Activated CD4-positive, alpha-beta T cell treated with anti-CD3 and anti-CD28 coated beads, Interleukin-2, amount 50 U/mL, for 48 hours (primary cell): ENCODE measurements around the gene TOMM6.
A peak's percentile ranks its signal among the peaks of the same experiment; 100 is the strongest.
"Not testable (repeated sequence)": the region's sequence is repeated elsewhere in the genome, so short reads cannot be mapped to it uniquely, and the experiment has no call there.

Experiments used
- DNase-seq, 2 experiments: peaks; one replicate each; pipeline ENCODE4 v3.0.0-alpha.2; 2020

TOMM6 gene

DNA sequence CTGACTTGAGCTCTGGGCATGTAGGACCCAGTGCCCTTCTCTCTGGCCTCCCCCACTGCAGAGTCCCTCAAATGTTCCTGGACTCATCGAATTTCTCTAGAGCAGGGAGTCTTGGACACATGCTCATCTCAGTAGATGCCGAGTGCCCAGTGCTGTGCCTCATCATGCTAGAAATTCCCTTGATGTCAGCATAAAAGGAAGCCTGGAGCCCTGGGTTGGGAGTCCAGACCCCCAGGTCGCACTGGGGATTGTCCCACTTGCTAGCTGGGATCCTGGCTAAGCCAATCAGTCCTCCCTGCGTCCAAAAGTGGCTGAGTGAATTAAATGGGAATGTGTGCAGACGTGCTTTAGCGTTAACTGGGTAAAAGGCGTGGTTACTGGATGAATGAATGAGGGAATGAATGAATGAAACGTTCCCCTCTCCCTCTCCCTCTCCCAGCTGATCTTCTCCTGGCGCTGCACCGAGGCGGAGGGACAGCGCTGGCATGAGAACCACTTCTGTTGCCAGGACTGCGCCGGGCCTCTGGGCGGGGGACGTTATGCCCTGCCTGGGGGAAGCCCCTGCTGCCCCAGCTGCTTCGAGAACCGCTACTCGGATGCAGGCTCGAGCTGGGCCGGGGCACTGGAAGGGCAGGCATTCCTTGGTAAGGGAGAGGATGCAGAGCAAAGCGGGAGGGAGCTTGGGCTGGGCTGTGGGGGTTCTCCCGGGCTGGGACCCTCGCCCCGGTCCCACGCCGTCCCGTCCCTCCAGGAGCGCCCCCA lies 1.6 kb upstream of the TOMM6 start:
- peak in 1 of 2 experiments; percentile 25 for DNase-seq

DNA sequence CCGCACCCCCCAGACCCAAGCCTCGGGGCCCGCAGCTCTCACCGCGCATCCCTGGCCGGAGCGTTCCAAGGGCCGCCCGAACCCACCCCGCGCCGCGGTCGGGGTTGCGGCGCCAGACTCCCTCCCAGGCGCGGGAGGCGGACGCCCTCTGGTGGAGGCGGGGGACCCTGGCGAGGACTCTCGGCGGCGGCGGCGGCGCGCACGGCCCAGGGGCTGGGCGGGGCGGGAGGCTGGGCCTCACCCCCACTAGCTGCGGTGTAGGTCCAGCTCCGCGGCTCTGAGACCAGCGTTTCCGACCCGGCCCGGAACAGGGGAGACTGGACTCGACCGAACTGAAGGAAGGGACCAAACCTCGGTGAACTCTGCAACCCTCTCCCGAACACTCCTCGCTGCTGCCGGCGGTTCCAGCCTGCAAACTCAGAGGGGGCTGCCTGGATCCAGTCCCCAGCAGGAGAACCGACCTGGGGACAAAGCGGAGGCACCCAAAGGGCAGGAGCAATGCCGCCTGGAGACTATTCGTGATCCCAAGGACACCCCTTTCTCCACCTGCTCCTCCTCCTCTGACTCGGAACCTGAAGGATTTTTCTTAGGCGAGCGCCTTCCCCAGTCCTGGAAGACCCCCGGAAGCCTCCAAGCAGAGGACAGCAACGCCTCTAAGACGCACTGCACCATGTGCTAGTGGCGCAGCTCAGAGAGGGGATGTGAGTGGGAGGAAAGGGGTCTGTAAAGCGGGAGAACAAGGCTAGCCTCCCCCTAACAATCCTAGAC lies 859 bp upstream of the TOMM6 start:
- DNase-seq, result peak; percentile 90 to 91

DNA sequence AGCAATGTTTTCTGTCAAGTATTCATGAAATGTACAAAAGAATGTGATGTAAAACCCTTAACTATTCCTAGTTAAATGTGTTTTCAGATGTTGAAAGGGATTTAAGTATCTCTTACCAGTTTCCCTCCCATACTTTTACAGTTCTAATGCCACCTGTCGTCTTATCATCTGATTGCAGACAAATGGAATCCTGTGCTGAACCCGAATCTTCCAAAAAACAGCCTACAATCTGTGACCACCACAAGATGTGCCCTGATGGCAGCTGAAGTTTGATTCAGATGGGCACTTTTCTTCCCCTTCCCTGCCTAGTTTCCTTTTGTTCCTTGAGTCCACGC lies 1.9 kb downstream of the TOMM6 start:
- no peak for DNase-seq

DNA sequence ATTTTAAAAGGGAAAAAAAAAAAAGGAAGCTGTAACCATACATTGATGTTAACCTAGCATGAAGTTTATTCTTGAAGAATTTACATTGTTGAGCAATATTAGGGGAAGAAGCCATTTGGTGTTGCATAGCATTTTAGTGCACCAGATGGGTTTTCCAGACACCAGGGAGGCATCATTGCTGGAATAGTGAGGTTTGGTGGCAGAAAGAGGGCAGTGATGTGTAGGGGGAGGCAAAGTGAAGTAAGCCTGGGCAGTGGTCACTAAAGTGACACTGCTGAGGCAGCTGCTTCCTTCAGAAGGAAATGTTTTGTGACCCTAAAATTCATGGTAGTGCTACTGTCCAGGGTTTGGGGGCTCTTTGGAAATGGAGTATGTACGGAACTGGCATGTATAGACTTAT lies 2.6 kb downstream of the TOMM6 start:
- DNase-seq, result no peak

DNA sequence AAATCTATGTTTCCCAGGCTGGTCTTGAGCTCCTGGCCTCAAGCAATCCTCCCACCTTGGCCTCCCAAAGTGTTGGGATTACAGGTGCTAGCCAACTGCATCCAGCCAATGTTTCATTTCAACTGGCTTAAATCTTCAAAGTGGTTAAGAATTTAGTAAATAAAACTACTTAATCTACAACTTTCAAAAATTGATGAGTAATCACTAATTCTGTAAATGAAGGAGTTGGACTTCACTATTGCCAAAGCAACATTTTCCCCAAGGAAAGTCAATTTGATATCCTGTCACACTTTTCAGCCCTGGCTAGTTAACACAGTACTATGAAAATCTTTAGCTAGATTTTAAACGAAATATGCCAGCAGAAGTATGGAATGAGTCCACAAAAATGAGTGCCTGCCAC lies 3.8 kb downstream of the TOMM6 start:
- no peak for DNase-seq

DNA sequence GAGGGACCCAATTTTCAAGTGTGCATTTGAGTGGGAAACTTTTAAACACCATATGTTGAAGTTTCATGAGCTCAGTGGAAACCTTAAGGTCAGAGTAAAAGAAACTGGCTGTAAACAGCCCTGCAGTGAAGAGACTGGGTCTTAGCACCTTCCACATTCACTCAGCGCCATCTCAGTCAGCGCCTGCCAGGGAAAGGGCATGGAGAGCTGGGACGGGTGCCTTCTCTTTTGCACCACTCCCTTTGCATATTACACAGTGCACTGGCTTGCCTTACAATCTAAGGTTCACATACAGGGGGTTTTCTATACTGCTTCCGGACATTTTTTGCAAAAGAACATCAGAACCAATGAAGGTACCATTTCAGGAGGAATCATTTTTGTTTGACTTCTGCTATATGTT lies 4.5 kb downstream of the TOMM6 start:
- DNase-seq, result no peak

DNA sequence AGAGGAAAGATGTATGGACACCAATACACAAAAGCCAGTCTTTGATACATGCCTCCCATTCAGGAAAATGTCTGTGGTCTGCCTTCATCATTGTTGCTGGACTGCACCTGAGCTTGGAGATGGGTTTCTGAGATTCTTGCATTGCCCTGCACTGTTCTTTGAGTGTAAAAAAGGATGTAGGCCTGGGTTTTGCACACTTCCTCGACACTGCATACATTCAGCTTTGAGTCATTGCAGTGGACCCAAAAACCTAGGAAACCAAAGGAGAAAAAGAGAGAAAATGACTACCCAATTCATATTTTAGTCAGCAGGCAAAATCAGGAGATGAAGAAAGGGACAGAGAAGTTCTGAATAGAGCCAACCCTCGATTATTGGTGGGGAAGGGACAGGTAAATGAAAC lies 9.0 kb downstream of the TOMM6 start:
- no peak for DNase-seq

DNA sequence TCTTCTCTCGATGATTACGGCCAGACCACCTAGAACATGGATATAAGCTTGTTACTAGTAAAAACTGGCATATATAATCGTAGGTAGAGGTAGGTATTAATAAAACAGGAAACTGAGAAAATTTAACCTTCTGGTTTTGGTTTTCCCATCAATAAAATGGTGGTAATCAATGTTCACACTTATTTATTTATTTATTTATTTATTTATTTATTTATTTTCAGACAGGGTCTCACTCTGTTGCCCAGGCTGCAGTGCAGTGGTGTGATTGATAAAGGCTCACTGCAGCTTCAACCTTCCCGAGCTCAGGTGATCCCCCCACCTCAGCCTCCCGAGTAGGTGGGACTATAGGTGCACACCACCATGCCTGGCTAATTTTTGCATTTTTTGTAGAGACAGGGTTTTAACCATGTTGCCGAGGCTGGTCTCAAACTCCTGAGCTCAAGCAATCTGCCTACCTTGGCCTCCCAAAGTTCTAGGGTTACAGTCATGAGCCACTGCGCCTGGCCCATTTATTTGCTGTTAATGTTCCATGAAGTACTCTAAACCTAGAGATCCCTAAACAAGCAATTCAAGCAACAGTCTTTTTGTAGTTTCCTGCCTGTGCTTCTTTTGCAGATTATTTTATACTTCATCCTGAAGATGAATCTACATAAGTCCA lies 11.5 kb downstream of the TOMM6 start:
- DNase-seq, result no peak

DNA sequence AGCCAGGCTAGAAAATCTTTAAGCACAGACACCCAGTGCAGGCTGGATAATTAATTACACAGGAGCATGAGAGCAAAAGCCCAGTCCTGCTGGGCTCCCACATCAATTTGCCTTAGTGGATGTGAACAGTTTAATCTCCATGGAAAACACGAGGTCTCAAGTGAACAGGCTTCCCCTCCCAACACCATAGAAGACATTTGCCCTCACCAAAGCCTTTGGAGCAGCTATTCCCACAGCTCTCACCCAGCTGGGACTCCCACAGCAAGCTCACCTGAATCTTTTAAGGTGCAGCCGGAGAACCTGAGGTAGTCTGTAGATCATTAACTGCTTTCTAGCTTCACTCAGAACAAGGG lies 12.0 kb downstream of the TOMM6 start:
- no peak for DNase-seq

DNA sequence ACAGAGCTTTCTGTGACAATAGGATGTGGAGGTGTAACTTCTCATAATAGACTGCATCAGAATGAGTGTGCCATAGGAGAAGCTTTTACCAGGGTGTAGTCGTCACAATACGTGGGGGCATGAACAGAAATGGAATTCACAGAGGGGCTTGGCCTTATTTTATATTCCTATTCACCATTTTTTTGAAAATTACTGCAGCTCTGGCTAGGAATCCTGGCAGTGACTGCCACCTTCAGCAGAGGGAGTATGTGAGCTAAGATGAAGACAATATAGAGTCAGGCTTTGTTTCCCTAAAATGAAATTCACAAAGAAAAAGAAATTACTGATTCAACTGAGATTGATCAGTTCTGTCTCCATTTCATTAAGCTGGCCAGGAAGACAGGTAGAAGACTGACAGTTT lies 13.9 kb downstream of the TOMM6 start:
- DNase-seq, result no peak

DNA sequence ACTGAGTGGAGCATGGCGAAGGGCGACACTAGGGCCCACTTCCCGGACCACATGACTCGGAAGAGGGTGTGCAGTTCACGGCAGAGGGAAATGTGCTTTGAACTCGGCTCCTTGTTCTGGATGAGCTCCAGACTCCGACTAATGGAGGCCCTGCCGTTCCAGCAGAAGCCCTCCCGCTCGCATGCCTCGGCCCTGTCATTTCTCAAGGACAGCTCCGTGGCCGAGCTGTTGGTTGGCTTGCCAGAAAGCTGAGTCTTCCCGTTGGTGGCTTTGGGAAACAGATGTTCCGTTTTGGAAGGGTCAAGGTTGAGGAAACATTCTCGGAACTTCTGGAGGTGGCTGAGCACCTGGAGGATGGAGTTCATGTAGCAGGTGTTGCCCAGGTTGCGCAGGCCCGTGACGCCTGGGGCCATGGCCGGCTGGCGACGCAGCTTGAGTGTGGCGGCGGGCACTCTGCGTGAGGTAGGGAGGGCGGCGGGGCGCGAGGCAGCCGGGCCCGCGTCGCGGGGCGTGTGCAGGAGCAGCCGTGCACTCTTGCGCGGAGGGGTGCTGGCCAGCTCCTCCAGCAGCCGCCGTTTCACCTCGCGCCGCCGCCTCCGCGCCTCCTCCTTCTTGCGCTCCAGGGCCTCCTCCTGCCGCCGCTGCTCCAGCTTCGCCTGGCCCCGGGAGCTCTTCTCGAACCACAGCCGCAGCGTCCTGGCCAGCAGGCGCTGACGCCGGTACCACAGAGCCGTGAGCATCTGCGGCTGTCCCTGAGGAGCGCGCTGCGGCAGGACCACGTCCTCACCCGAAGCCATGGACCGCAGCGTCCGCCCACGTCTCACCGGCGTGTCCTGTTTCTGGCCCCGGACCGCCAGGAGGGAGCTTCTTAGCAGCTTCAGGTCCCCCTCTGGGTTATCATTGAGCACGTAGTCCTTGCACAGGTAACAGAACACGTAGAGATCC lies 18.6 kb downstream of the TOMM6 start:
- no peak for DNase-seq

DNA sequence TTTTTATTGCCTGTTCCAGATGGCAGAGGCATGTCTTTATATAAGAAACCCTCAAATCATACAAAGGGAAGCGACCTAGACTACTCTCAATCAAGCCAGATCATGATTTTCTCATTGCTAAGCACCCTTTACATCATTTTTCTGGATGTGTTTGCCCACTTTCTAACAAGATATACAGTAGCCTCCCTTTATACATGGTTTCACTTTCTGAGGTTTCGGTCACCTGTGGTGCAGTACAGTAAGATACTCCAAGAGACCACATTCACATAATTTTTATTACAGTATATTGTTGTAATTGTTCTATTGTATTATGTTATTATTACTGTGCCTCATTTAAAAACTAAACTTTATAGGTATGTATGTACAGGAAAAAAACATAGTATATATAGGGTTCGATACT lies 23.6 kb downstream of the TOMM6 start:
- no peak for DNase-seq

DNA sequence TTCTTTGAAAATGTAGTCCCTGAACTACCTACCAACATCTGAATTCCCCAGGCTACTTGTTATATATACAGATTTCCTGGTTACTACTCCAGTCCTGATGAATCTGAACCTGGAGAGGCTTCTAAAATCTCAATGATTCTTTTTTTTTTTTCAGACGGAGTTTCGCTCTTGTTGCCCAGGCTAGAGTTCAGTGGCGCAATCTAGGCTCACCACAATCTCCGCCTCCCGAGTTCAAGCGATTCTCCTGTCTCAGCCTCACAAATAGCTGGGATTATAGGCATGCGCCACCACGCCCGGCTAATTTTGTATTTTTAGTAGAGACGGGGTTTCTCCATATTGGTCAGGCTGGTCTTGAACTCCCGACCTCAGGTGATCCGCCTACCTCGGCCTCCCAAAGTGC lies 24.5 kb downstream of the TOMM6 start:
- not testable (repeated sequence) for DNase-seq

DNA sequence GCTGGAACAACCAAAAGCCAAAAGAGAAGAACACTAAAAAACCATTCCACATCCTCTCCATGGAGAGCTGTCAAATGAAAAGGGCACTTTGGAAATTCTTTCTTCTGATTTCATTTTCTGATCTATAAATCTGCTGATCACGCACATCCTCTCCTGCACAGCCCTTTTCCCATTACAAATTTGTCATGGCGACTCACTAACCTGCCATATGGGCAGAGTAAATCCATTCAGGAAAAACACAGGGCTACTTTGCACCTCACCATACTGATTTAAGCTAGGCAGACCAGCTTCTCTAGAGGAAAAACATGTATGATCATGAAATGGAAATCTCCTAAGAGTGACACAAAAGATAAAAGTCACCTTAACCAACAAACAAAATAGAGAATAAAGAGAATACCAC lies 26.0 kb downstream of the TOMM6 start:
- DNase-seq, result no peak

DNA sequence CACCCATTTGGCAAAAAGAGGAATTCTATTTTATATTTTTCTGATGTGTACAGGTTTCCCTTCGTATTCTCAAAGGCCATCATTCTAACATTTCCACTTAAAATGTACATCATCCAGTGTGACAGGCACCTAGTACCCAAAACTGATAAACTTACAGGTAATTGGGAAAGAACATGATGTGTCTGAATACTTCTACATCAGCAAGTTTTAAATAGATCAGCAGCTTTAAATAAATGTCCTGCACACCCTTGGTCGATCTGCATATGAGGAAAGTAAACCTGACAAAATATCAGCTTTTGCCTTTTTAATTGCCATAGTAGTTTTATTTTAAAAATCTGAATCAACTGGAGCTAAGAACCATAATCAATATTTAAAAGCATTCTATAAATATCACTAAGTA lies 26.5 kb downstream of the TOMM6 start:
- DNase-seq, result no peak

DNA sequence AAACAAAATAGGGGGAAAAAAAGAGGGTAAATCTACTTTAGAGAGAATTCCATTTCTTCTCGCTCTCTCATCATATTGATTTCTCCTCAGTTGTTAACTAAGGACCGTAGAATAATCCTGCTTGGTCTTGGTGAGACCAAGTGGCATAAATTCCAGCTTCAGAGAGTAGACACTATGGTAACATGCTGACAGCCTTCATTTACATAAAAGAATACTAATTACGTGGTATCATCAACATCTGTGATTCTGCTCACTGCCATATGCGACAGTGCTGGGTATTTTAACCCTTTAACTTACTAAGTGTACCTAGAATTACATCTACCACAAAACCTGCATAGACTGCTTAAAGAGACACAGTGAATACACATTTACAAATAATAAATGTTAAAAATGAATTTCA lies 27.1 kb downstream of the TOMM6 start:
- no peak for DNase-seq

DNA sequence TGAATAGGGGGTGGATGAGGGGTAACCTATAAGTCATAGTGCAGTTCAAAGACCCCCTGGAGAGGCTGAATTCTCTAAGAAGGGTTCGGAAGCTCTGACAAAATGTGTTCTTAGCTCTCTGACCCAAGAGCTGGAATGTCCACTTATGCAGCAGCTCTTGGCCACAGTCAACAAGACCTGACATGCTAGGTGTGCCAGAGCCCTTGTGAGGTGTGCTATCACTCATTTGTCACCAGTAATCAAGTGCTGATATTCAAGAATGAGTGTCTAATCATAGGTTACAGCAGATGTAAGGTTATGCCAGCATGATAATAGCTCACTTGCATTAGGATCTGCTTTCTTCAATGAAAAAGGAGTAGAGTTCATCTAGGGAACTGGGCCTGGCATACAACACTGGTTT lies 28.1 kb downstream of the TOMM6 start:
- no peak for DNase-seq

DNA sequence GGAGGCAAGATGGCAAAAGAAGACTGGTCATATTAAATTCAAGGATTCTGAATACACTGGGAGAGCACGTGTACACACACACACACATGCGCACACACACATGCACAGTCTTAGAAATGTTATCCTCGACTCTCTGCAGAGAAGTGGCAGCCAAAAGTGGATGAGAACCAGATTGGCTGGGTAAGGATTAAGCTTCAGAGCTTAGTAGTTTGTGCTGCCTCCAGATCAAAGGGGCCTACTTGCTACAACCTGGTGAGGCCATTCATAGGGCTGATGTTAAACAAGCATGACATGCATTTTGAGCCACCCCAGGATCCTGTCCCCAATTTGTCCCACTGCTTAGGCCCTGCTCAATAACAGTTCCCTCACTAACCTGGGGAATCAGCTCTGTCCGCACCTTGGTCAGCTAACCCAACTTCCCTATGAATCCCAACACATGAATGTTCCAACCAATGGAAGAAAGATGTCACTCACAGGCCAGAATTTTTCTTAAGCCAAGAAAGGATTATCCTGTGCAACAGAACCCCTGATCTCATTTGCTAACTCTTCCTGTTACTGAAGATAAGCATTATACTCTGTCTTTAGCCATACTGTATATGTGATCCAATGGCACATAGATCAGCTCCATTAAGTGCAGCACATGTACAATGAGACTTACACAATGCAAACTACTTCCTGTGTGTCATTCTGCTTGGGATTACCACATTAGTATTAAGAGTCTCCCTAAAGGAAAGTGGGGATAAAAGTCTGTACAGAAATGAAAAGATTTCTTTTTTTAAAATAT lies 31.0 kb downstream of the TOMM6 start:
- no peak for DNase-seq

DNA sequence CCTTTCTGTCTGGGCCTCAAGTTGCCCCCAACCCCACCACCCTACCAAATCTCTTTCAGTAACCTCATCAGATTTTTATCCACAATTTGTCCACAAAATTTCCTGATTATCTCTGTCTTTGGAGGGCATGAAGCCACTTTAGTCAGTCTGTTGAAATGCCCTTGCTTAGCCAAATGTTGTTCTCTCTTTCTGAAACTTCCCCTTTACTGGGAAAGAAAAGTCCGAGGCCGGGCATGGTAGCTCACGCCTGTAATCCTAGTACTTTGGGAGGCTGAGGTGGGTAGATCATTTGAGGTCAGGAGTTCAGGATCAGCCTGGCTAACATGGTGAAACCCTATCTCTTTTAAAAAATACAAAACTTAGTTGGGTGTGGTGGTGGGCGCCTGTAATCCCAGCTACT lies 33.8 kb downstream of the TOMM6 start:
- DNase-seq, result no peak

DNA sequence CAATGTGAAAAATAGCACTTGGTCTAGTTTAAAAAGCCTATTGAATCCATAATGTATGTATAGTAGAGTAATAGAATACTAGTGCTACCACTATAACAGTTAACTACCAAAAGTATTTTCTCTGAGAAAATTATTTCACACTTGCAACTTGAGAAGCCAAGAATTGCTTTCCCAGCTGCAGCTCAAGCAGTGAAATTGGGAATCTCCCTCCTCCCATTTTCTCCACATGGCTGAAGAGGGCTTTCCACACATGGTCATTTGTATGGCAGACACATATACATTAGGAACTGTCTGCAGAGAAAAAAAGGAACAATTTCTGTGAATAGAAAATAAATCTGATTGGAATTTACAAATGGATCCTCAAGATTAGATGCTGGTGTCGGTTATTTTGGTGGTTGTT lies 34.5 kb downstream of the TOMM6 start:
- DNase-seq, result no peak

DNA sequence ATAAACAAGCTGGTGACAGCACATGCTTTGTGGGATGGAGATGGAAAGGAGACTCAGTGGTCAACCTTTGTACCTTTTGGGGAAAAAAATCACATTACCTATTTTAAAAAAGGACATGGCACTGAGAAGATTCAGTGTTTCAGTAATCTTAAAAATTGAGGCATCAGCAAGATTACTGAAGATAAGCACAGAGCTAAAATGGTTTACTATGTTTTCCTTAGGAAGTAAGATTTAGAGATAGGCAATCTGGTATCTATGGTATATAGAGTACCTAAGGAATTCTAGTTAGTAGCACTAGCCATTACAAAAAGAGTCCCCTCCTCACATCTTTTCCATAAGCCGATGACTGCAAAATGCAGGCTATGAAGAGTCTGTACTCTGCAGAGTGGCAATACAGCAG lies 35.7 kb downstream of the TOMM6 start:
- no peak for DNase-seq
